Measurements from ENCODE around the gene DPP6. TPM values are rescaled to one million over a fixed set of nuclear protein-coding genes. Genes with fewer than 3 reads are reported as not detected.

The DPP6 gene
- total and polyA plus RNA-seq, 2 experiments from 2014 or later, result not detected

DNA sequence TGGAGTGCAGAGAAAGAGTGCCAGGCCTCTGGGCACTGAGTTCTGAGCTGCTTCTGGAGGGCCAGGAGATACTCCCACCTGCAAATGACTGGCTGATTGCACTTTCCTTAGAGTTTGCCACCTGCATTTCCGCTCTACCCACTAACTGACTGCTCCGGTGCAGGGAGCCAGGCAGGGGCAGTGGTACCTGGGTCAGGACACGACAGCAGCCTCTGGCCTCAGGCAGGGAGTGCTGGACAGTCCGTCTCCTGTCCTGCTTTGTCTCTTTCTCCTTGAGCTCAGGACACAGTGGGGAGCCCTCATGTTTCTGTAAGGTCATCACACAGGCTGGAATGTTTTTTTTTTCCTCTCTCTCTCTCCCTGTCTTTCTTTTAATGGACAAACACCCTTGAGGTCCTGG, 252.0 kb downstream of the DPP6 start:
- H3K27ac ChIP-seq (ENCODE audit: low read depth), result no peak overlapping the region
- Mint-ChIP-seq H3K9me3 (no peaks in the 10 kb centered on the region), H3K27me3 (ENCODE audit: insufficient read depth, low read depth, poor library complexity) (peaks cover 13% of the 10 kb centered on the region), H3K27ac (no peak overlapping the region), H3K4me3 (peak overlapping the region; percentile 79), H3K36me3 (ENCODE audit: low read depth) (no peaks in the 10 kb centered on the region), H3K4me1 (peaks cover 38% of the 10 kb centered on the region)
- ATAC-seq (peak; percentile 7; the same call in 2 of the 3 replicates), DNase-seq (ENCODE audit: low spot score) (no peak)
- no peaks in the 10 kb centered on the region for H3F3A ChIP-seq (replicated peaks; ENCODE audit: low read depth)
- no peak overlapping the region for H2AFZ ChIP-seq
- H3K36me3 ChIP-seq (ENCODE audit: insufficient read depth), result no peaks in the 10 kb centered on the region
- no peak overlapping the region for H3K4me2 ChIP-seq
- no peaks in the 10 kb centered on the region for H4K20me1 ChIP-seq (replicated peaks; ENCODE audit: insufficient read depth)
- no peaks in the 10 kb centered on the region for H3K9me2 ChIP-seq (ENCODE audit: insufficient read depth)
- H3K27me3 ChIP-seq (ENCODE audit: insufficient read depth), result no peaks in the 10 kb centered on the region
- no peaks in the 10 kb centered on the region for H3K79me2 ChIP-seq (replicated peaks; ENCODE audit: insufficient read depth)
- no peaks in the 10 kb centered on the region for H3K4me1 ChIP-seq (ENCODE audit: insufficient read depth)
- TF ChIP-seq, protein P1, sequence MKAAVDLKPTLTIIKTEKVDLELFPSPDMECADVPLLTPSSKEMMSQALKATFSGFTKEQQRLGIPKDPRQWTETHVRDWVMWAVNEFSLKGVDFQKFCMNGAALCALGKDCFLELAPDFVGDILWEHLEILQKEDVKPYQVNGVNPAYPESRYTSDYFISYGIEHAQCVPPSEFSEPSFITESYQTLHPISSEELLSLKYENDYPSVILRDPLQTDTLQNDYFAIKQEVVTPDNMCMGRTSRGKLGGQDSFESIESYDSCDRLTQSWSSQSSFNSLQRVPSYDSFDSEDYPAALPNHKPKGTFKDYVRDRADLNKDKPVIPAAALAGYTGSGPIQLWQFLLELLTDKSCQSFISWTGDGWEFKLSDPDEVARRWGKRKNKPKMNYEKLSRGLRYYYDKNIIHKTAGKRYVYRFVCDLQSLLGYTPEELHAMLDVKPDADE (IDR thresholded peaks at IDR 0.05), result no peak
- TF ChIP-seq CREB1 (CRISPR knock-in tag; IDR thresholded peaks at IDR 0.05; ENCODE audit: low read depth), result no peak
- no peak for TF ChIP-seq ZNF331 (CRISPR knock-in tag; IDR thresholded peaks at IDR 0.05; ENCODE audit: low read depth)
- no peak for TF ChIP-seq EZH2phosphoT487 (IDR thresholded peaks at IDR 0.05; ENCODE audit: unreplicated experiment)
- no peak for TF ChIP-seq EZH2 (IDR thresholded peaks at IDR 0.05; ENCODE audit: low read depth, unreplicated experiment)
- TF ChIP-seq, protein P2, sequence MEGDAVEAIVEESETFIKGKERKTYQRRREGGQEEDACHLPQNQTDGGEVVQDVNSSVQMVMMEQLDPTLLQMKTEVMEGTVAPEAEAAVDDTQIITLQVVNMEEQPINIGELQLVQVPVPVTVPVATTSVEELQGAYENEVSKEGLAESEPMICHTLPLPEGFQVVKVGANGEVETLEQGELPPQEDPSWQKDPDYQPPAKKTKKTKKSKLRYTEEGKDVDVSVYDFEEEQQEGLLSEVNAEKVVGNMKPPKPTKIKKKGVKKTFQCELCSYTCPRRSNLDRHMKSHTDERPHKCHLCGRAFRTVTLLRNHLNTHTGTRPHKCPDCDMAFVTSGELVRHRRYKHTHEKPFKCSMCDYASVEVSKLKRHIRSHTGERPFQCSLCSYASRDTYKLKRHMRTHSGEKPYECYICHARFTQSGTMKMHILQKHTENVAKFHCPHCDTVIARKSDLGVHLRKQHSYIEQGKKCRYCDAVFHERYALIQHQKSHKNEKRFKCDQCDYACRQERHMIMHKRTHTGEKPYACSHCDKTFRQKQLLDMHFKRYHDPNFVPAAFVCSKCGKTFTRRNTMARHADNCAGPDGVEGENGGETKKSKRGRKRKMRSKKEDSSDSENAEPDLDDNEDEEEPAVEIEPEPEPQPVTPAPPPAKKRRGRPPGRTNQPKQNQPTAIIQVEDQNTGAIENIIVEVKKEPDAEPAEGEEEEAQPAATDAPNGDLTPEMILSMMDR (conservative IDR thresholded peaks at IDR 0.05; ENCODE audit: low read depth in 2 of 2), result no peak
- TF ChIP-seq JUNB (IDR thresholded peaks at IDR 0.05; ENCODE audit: unreplicated experiment), result no peak
- no peak for TF ChIP-seq ZNF114 (CRISPR knock-in tag; IDR thresholded peaks at IDR 0.05)
- TF ChIP-seq, protein P3, sequence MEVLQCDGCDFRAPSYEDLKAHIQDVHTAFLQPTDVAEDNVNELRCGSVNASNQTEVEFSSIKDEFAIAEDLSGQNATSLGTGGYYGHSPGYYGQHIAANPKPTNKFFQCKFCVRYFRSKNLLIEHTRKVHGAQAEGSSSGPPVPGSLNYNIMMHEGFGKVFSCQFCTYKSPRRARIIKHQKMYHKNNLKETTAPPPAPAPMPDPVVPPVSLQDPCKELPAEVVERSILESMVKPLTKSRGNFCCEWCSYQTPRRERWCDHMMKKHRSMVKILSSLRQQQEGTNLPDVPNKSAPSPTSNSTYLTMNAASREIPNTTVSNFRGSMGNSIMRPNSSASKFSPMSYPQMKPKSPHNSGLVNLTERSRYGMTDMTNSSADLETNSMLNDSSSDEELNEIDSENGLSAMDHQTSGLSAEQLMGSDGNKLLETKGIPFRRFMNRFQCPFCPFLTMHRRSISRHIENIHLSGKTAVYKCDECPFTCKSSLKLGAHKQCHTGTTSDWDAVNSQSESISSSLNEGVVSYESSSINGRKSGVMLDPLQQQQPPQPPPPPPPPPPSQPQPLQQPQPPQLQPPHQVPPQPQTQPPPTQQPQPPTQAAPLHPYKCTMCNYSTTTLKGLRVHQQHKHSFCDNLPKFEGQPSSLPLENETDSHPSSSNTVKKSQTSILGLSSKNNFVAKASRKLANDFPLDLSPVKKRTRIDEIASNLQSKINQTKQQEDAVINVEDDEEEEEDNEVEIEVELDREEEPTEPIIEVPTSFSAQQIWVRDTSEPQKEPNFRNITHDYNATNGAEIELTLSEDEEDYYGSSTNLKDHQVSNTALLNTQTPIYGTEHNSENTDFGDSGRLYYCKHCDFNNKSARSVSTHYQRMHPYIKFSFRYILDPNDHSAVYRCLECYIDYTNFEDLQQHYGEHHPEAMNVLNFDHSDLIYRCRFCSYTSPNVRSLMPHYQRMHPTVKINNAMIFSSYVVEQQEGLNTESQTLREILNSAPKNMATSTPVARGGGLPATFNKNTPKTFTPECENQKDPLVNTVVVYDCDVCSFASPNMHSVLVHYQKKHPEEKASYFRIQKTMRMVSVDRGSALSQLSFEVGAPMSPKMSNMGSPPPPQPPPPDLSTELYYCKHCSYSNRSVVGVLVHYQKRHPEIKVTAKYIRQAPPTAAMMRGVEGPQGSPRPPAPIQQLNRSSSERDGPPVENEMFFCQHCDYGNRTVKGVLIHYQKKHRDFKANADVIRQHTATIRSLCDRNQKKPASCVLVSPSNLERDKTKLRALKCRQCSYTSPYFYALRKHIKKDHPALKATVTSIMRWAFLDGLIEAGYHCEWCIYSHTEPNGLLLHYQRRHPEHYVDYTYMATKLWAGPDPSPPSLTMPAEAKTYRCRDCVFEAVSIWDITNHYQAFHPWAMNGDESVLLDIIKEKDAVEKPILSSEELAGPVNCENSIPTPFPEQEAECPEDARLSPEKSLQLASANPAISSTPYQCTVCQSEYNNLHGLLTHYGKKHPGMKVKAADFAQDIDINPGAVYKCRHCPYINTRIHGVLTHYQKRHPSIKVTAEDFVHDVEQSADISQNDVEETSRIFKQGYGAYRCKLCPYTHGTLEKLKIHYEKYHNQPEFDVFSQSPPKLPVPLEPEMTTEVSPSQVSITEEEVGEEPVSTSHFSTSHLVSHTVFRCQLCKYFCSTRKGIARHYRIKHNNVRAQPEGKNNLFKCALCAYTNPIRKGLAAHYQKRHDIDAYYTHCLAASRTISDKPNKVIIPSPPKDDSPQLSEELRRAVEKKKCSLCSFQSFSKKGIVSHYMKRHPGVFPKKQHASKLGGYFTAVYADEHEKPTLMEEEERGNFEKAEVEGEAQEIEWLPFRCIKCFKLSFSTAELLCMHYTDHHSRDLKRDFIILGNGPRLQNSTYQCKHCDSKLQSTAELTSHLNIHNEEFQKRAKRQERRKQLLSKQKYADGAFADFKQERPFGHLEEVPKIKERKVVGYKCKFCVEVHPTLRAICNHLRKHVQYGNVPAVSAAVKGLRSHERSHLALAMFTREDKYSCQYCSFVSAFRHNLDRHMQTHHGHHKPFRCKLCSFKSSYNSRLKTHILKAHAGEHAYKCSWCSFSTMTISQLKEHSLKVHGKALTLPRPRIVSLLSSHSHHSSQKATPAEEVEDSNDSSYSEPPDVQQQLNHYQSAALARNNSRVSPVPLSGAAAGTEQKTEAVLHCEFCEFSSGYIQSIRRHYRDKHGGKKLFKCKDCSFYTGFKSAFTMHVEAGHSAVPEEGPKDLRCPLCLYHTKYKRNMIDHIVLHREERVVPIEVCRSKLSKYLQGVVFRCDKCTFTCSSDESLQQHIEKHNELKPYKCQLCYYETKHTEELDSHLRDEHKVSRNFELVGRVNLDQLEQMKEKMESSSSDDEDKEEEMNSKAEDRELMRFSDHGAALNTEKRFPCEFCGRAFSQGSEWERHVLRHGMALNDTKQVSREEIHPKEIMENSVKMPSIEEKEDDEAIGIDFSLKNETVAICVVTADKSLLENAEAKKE (CRISPR knock-in tag; IDR thresholded peaks at IDR 0.05), result no peak
- no peak for TF ChIP-seq POLR2AphosphoS5 (IDR thresholded peaks at IDR 0.05; ENCODE audit: low read depth)
- H3K4me3 ChIP-seq, result no peak overlapping the region
